Fibroblast of lung (primary cell): ENCODE measurements around the gene RELA.

Experiments used
- CTCF ChIP-seq, 2 donors: IDR thresholded peaks in 1 of 2; conservative IDR thresholded peaks in 1 of 2; 1 replicate in 1 of 2; 2 replicates in 1 of 2; pipeline ENCODE4 v1.5.1; 2011 to 2012; ENCODE audit warnings: low read length in 2 of 2, control low read depth in 1 of 2, inconsistent platforms in 1 of 2, low read depth in 1 of 2, mild to moderate bottlenecking in 1 of 2
- EZH2 ChIP-seq: IDR thresholded peaks from 2 replicates; pipeline ENCODE4 v1.5.1; 2012; ENCODE audit warnings: low read length, control low read depth, mild to moderate bottlenecking; ENCODE audit errors: missing control alignments

DNA sequence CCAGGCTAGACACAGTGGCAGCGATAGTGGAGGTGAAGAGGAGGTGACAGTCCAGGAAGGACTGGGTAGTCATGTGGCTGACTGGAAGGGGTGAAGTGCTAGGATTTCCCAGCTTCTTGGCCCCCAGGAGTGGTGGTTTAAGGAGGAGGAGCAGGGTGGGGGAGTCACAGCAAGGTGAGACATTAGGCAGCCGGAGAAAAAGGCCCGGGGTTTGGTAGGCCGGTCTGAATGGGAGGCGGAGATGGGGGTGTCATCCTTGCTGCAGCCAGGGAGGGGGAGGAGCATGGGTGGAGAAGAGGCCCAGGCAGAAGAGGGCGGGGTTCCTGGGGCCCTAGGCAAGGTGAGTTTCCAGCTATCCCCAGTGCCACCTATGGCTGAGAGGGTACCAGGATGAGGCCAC, 18.7 kb downstream of the RELA start:
- TF ChIP-seq CTCF (conservative IDR thresholded peaks at IDR 0.05 in 1 of 2, IDR thresholded peaks at IDR 0.05 in 1 of 2; ENCODE audit: low read depth in 1 of 2, low read length in 2 of 2) (no peak), EZH2 (no peak)
